Loucy (cell line): ENCODE results near the gene STPG1.

Experiments used
- H2AFZ ChIP-seq: fragments of 200-600 bp; sonication (generic); 2 replicates; pipeline ENCODE4 v1.6.0; 2016; ENCODE audit warnings: antibody characterized with exemption, mild to moderate bottlenecking, low read length, moderate library complexity
- H3F3A ChIP-seq: fragments of 200-600 bp; 2 replicates; pipeline ENCODE4 v1.6.0; 2016; ENCODE audit warnings: antibody characterized with exemption, low read depth, mild to moderate bottlenecking
- H3K27me3 ChIP-seq: fragments of 200-600 bp; sonication (generic); 2 replicates; pipeline ENCODE4 v1.6.1; 2014; ENCODE audit warnings: low read length, mild to moderate bottlenecking; ENCODE audit not compliant: insufficient read depth, poor library complexity, severe bottlenecking
- H3K36me3 ChIP-seq: fragments of 200-600 bp; sonication (generic); 2 replicates; pipeline ENCODE4 v1.6.1; 2016; ENCODE audit warnings: low read length; ENCODE audit not compliant: insufficient read depth
- H3K4me1 ChIP-seq: fragments of 200-600 bp; sonication (generic); 2 replicates; pipeline ENCODE4 v1.5.1; 2014; ENCODE audit warnings: low read length, mild to moderate bottlenecking; ENCODE audit not compliant: insufficient read depth, poor library complexity, severe bottlenecking
- H3K4me2 ChIP-seq: fragments of 200-600 bp; sonication (generic); 2 replicates; pipeline ENCODE4 v1.6.0; 2014; ENCODE audit warnings: antibody characterized with exemption, low read length, low read depth, mild to moderate bottlenecking; ENCODE audit not compliant: poor library complexity, severe bottlenecking
- H3K4me3 ChIP-seq: fragments of 200-600 bp; sonication (generic); 2 replicates; pipeline ENCODE4 v1.5.1; 2014; ENCODE audit warnings: low read length, mild to moderate bottlenecking, mixed read lengths; ENCODE audit not compliant: poor library complexity, severe bottlenecking
- H3K79me2 ChIP-seq: fragments of 200-600 bp; sonication (generic); 2 replicates; pipeline ENCODE4 v1.6.1; 2014; ENCODE audit warnings: low read length; ENCODE audit not compliant: insufficient read depth
- H3K9ac ChIP-seq: fragments of 200-600 bp; sonication (generic); 2 replicates; pipeline ENCODE4 v1.6.0; 2014; ENCODE audit warnings: mild to moderate bottlenecking, low read depth, low read length, moderate library complexity; ENCODE audit not compliant: poor library complexity, severe bottlenecking
- H3K9me2 ChIP-seq: fragments of 200-600 bp; sonication (generic); replicated peaks from 2 replicates; pipeline ENCODE4 v1.6.1; 2016; ENCODE audit warnings: low read depth, low read length, mixed read lengths
- H3K9me3 ChIP-seq: fragments of 200-600 bp; sonication (generic); 2 replicates; pipeline ENCODE4 v1.6.1; 2014; ENCODE audit warnings: mild to moderate bottlenecking, antibody characterized with exemption, low read length, low read depth; ENCODE audit not compliant: insufficient read depth
- H4K20me1 ChIP-seq: fragments of 200-600 bp; sonication (generic); 2 replicates; pipeline ENCODE4 v1.6.0; 2014; ENCODE audit warnings: antibody characterized with exemption, low read length, mild to moderate bottlenecking; ENCODE audit not compliant: insufficient read depth, poor library complexity, severe bottlenecking
- EZH2phosphoT487 ChIP-seq: fragments of 200-600 bp; IDR thresholded peaks from 2 replicates; pipeline ENCODE4 v1.6.1; 2018; ENCODE audit warnings: antibody characterized with exemption, mild to moderate bottlenecking, moderate library complexity, borderline replicate concordance
- TF ChIP-seq, protein P1 (sequence below): fragments of 200-600 bp; sonication (generic); conservative IDR thresholded peaks from 2 replicates; pipeline ENCODE4 v1.5.1; 2014; ENCODE audit warnings: mild to moderate bottlenecking, antibody characterized with exemption, low read length

STPG1 gene

DNA sequence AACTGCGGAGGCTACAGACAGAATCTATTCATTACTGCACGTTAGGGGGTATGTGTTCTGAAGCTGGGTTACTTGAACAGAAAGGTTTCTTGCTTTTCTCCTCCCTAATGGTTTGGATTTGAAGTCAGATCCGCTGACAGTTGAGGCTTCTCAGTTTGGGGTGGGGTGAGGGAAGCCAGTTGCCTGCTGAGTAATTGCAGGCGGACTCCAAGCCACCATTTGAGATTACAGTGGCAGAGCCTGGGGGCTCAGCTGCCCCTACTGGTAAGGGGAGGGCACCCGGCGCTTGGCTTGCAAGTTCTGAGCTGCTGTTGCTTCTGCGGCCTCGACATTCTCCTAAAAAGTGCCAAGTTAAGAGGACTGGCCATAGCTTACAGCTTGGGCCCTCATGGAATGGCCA lies 92.5 kb downstream of the STPG1 start:
- peak overlapping the region; percentile 90 for H3K4me2 ChIP-seq
- peak overlapping the region; percentile 64; the same call in 1 of the 2 replicates for H2AFZ ChIP-seq
- H3K79me2 ChIP-seq: no peaks in the 10 kb centered on the region

DNA sequence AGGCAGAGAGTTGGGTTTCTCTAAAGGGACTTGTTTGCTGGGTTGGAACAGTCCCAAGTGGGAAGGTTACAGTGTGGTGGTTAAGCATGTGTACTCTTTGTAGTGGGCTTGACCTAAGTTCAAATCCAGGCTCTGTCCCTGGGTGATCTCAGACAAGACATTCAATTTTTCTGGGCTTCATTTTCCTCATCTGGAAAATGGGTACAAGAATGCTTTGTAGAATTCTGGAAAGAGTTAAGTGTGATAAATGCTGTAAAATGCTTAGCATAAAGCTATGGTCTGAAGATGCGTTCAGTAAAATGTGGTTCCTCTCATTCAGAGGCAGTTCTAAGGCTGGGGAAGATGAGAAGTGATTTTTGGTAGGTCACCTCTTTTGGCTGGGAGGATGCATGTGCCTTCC lies 93.6 kb downstream of the STPG1 start:
- Histone ChIP-seq H3F3A (peaks cover 7% of the 10 kb centered on the region; the same call in 1 of the 2 replicates), H3K9me2 (no peaks in the 10 kb centered on the region), H3K9ac (no peak overlapping the region), H2AFZ (no peak overlapping the region), H3K4me2 (peak overlapping the region; percentile 90), H3K4me1 (peaks cover 61% of the 10 kb centered on the region), H3K79me2 (no peaks in the 10 kb centered on the region), H3K36me3 (no peaks in the 10 kb centered on the region), H4K20me1 (no peaks in the 10 kb centered on the region), H3K4me3 (no peak overlapping the region), H3K27me3 (no peaks in the 10 kb centered on the region), H3K9me3 (no peaks in the 10 kb centered on the region)
- no peak for TF ChIP-seq EZH2phosphoT487
- TF ChIP-seq, protein P1, sequence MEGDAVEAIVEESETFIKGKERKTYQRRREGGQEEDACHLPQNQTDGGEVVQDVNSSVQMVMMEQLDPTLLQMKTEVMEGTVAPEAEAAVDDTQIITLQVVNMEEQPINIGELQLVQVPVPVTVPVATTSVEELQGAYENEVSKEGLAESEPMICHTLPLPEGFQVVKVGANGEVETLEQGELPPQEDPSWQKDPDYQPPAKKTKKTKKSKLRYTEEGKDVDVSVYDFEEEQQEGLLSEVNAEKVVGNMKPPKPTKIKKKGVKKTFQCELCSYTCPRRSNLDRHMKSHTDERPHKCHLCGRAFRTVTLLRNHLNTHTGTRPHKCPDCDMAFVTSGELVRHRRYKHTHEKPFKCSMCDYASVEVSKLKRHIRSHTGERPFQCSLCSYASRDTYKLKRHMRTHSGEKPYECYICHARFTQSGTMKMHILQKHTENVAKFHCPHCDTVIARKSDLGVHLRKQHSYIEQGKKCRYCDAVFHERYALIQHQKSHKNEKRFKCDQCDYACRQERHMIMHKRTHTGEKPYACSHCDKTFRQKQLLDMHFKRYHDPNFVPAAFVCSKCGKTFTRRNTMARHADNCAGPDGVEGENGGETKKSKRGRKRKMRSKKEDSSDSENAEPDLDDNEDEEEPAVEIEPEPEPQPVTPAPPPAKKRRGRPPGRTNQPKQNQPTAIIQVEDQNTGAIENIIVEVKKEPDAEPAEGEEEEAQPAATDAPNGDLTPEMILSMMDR: no peak

More for the DNA sequence above, 92.5 kb downstream of the STPG1 start:
- Histone ChIP-seq H4K20me1 (no peaks in the 10 kb centered on the region), H3K36me3 (no peaks in the 10 kb centered on the region), H3K9me2 (no peaks in the 10 kb centered on the region), H3K4me1 (peaks cover 68% of the 10 kb centered on the region), H3K9ac (peak overlapping the region; percentile 84), H3K4me3 (peak overlapping the region; percentile 72), H3K9me3 (no peaks in the 10 kb centered on the region), H3K27me3 (no peaks in the 10 kb centered on the region), H3F3A (peaks cover 7% of the 10 kb centered on the region; the same call in 1 of the 2 replicates)
- no peak for TF ChIP-seq EZH2phosphoT487
- TF ChIP-seq, protein P1: peak; percentile 53

DNA sequence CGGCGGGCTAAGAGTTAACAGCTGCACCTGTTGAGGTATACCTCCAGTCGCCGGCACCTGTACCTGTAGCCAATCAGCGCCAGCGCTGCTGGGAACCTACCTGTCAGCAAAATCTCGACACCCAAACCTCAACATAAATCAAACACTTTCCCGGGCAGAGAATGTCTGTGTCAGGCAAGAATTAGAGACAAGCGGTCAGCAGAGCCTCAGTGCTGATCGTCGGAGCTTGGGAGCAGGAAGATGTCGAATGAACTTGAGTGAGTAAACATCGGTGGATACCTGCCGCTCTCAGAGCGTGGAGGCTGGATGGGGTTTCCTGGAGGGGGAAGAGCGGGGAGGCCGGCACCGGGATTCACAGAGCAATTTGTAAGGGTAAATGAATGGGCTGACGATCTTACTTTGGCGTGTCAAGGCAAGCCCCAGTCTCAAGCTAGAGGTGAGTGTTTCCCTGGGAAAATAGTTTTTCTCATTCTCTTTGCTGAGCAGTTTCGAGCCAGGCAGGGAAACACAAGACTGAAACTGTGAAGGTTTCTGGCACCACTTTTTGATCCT lies 94.2 kb downstream of the STPG1 start, which contains the start of gene GRHL3:
TSS of gene GRHL3 (plus strand) at position 46 of the 552 bp plus-strand sequence. CDS start at position 241, 195 bp downstream.
- peaks cover 58% of the 10 kb centered on the region for H3K4me1 ChIP-seq
- H3K9me2 ChIP-seq: no peaks in the 10 kb centered on the region
- H3K9me3 ChIP-seq: no peaks in the 10 kb centered on the region
- no peak for TF ChIP-seq EZH2phosphoT487
- TF ChIP-seq, protein P1: no peak
- no peaks in the 10 kb centered on the region for H3K79me2 ChIP-seq
- peak within 1 kb of the TSS; percentile 18 for H3K4me3 ChIP-seq
- no peaks in the 10 kb centered on the region for H3K27me3 ChIP-seq
- H3F3A ChIP-seq: peaks cover 7% of the 10 kb centered on the region; the same call in 1 of the 2 replicates
- no peaks in the 10 kb centered on the region for H3K36me3 ChIP-seq
- H3K4me2 ChIP-seq: peak within 1 kb of the TSS; percentile 90
- no peak within 1 kb of the TSS for H2AFZ ChIP-seq
- peak within 1 kb of the TSS; percentile 17 for H3K9ac ChIP-seq
- no peaks in the 10 kb centered on the region for H4K20me1 ChIP-seq
